ENCODE results near the gene HSPBAP1. TPM values are rescaled to one million over a fixed set of nuclear protein-coding genes. Genes with fewer than 3 reads are reported as not detected.

HSPBAP1 gene
- total and polyA plus RNA-seq, 2 of the 4 experiments (the other 2 are of a cell fraction) = 2.6 to 4.8 TPM

GRCh38 chr3:122786066-122786465 lies 7.6 kb downstream of the HSPBAP1 start:
- H2AK5ac ChIP-seq (ENCODE audit: low read depth, low read length) = no peak overlapping the region
- no peak overlapping the region for H4K8ac ChIP-seq (ENCODE audit: low read depth in 2 of 2, low read length in 2 of 2)
- no peak overlapping the region for H2BK20ac ChIP-seq (ENCODE audit: low read depth, low read length)
- WGBS, 2 experiments (ENCODE audit: extremely low coverage in 2 of 2, insufficient read length in 1 of 2) = no CpG with 5 or more reads among the region's 1 CpG
- no peak overlapping the region for H3K14ac ChIP-seq (replicated peaks; ENCODE audit: low read depth, low read length)
- TF ChIP-seq CEBPB (IDR thresholded peaks at IDR 0.05; ENCODE audit: low read depth, low read length) = no peak
- TF ChIP-seq FOS (IDR thresholded peaks at IDR 0.05; ENCODE audit: low read depth, low read length) = peak; percentile 45; the same call in 1 of the 2 replicates
- H3K36me3 ChIP-seq (ENCODE audit: control insufficient read depth, insufficient read depth, low read length) = no peaks in the 10 kb centered on the region
- peaks cover 3% of the 10 kb centered on the region for H3K4me1 ChIP-seq (ENCODE audit: control insufficient read depth, insufficient read depth, low read length)
- no peak overlapping the region for H3K4me3 ChIP-seq (ENCODE audit: insufficient read depth, low read depth, low read length)
- H3K9me3 ChIP-seq (ENCODE audit: control insufficient read depth, insufficient read depth, low read length) = no peaks in the 10 kb centered on the region
- peaks cover 0 to 8% of the 10 kb centered on the region in 2 experiments; a peak in 1 of 4 replicates for H3K79me1 ChIP-seq (ENCODE audit: low read depth in 1 of 2, low read length in 2 of 2)
- peak overlapping the region; percentile 60; the same call in 1 of the 2 replicates for H3K4me2 ChIP-seq (ENCODE audit: low read depth, low read length)
- peaks cover 4% of the 10 kb centered on the region; the same call in 1 of the 2 replicates for H3K9me1 ChIP-seq (ENCODE audit: insufficient read depth, low read length)
- dilution Hi-C loops (cut with HindIII; ENCODE audit: low sequenced_read_pairs, unreplicated experiment) = no loop called here
- no peak overlapping the region for H2AK9ac ChIP-seq (replicated peaks; ENCODE audit: low read depth, low read length, poor library complexity)
- CTCF ChIA-PET = no interaction called here
- H4K91ac ChIP-seq (ENCODE audit: insufficient read depth, low read depth, low read length) = no peak overlapping the region
- no peak overlapping the region for H3K56ac ChIP-seq (ENCODE audit: extremely low read depth, insufficient read depth, low read length)
- no peak overlapping the region for H2BK5ac ChIP-seq (ENCODE audit: low read depth, low read length, poor library complexity, severe bottlenecking)
- POLR2A ChIA-PET (ENCODE audit: unreplicated experiment) = no interaction called here
- H2AFZ ChIP-seq (replicated peaks; ENCODE audit: low read length, poor library complexity) = no peak overlapping the region
- H3K23ac ChIP-seq (ENCODE audit: low read depth, low read length) = no peak overlapping the region
- no peak overlapping the region for H3K4ac ChIP-seq (ENCODE audit: low read depth, low read length)
- H3K9ac ChIP-seq (ENCODE audit: low read depth, low read length) = no peak overlapping the region
- no peaks in the 10 kb centered on the region; the same call in 1 of the 2 replicates for H4K20me1 ChIP-seq (ENCODE audit: insufficient read depth, low read length)
- ATAC-seq (ENCODE audit: low read depth) (peak; percentile 94), DNase-seq (peak; percentile 74)
- in situ Hi-C loops (cut with MboI; ENCODE audit: low sequenced_read_pairs) = no loop called here
- no TSS peak for BruUV-seq (replicated peaks)
- intact Hi-C loops (cut with micrococcal nuclease) = no loop called here
- no peak overlapping the region for H2BK120ac ChIP-seq (ENCODE audit: low read depth, low read length)
- H3K27ac ChIP-seq (ENCODE audit: insufficient read depth, low read length) = no peak overlapping the region
- H2BK15ac ChIP-seq (ENCODE audit: low read depth, low read length) = no peak overlapping the region
- no peaks in the 10 kb centered on the region for H3K27me3 ChIP-seq (ENCODE audit: control insufficient read depth, insufficient read depth, low read length)
- no peak overlapping the region for H4K5ac ChIP-seq (ENCODE audit: low read depth, low read length)
- H3K18ac ChIP-seq (ENCODE audit: low read depth, low read length) = no peak overlapping the region
